K562 (cell line): ENCODE measurements around the gene DND1. TPM values are rescaled to one million over a fixed set of nuclear protein-coding genes. Genes with fewer than 3 reads are reported as not detected.

Source experiments
- ARID4B ChIP-seq: sonication (generic); formaldehyde crosslinking; IDR thresholded peaks from 2 replicates; pipeline ENCODE4 v1.8.0; 2022; ENCODE audit warnings: mild to moderate bottlenecking, missing genetic modification reagents
- CBX3 ChIP-seq, 2 experiments: IDR thresholded peaks; 1 replicate in 1 of 2; 2 replicates in 1 of 2; pipeline ENCODE4 v1.6.1; 2012; ENCODE audit warnings: inconsistent platforms in 2 of 2, low read length in 2 of 2, borderline replicate concordance in 1 of 2, control low read depth in 1 of 2
- CTCF ChIP-seq, 3 experiments: IDR thresholded peaks in 2 of 3; conservative IDR thresholded peaks in 1 of 3; 2 replicates each; pipeline ENCODE4 v1.5.1; 2011 to 2012; ENCODE audit warnings: low read length in 3 of 3, mild to moderate bottlenecking in 3 of 3, control low read depth in 2 of 3, improper control_type of control experiment in 1 of 3, inconsistent platforms in 1 of 3, low read depth in 1 of 3, mixed read lengths in 1 of 3, moderate library complexity in 1 of 3; ENCODE audit not compliant: insufficient read depth in 2 of 3
- ELF1 ChIP-seq: fragments of 200-800 bp; sonication (Bioruptor generic); IDR thresholded peaks from 2 replicates; pipeline ENCODE4 v1.6.1; 2016; ENCODE audit warnings: missing genetic modification characterization, missing compliant biosample characterization
- ESRRA ChIP-seq: fragments of 450-650 bp; IDR thresholded peaks from 2 replicates; pipeline ENCODE4 v1.6.1; 2014; ENCODE audit warnings: low read depth, mild to moderate bottlenecking, moderate library complexity, borderline replicate concordance
- HMGN3 ChIP-seq: IDR thresholded peaks from 2 replicates; pipeline ENCODE4 v1.6.1; 2011; ENCODE audit warnings: borderline replicate concordance, low read depth, mild to moderate bottlenecking, mixed read lengths, low read length; ENCODE audit not compliant: insufficient read length; ENCODE audit errors: extremely low read depth
- MCM7 ChIP-seq, 2 experiments: fragments of 450-650 bp; IDR thresholded peaks; 2 replicates each; pipeline ENCODE4 v1.6.1; 2016 to 2018
- NFE2 ChIP-seq: IDR thresholded peaks from 2 replicates; pipeline ENCODE4 v1.6.1; 2014; ENCODE audit warnings: antibody characterized with exemption, low read depth
- POLR2G ChIP-seq: fragments of 200-400 bp; formaldehyde crosslinking; IDR thresholded peaks from 2 replicates; pipeline ENCODE4 v1.6.1; 2017; ENCODE audit warnings: low read depth, mild to moderate bottlenecking, antibody characterized with exemption, low read length, moderate library complexity
- RBM22 ChIP-seq: fragments of 200-400 bp; formaldehyde crosslinking; IDR thresholded peaks from 2 replicates; pipeline ENCODE4 v1.6.1; 2018; ENCODE audit warnings: low read length, low read depth; ENCODE audit not compliant: poor library complexity, severe bottlenecking
- TCF7L2 ChIP-seq: fragments of 150-350 bp; IDR thresholded peaks from 2 replicates; pipeline ENCODE4 v1.6.1; 2016; ENCODE audit warnings: low read depth, mild to moderate bottlenecking, low read length, moderate library complexity
- TGIF2 ChIP-seq: sonication (generic); formaldehyde crosslinking; IDR thresholded peaks from 2 replicates; pipeline ENCODE4 v1.8.1; 2022; ENCODE audit warnings: mild to moderate bottlenecking, missing genetic modification reagents, moderate library complexity
- U2AF2 ChIP-seq: fragments of 200-400 bp; formaldehyde crosslinking; optimal IDR thresholded peaks from 2 replicates; pipeline ENCODE3; 2017; ENCODE audit warnings: low read depth, mild to moderate bottlenecking, low read length
- YY1 ChIP-seq, 3 experiments: IDR thresholded peaks; 2 replicates each; pipeline ENCODE4 v1.6.1; 2011; ENCODE audit warnings: low read length in 2 of 3, mild to moderate bottlenecking in 2 of 3, moderate library complexity in 2 of 3, borderline replicate concordance in 1 of 3, control low read depth in 1 of 3, low read depth in 1 of 3; ENCODE audit not compliant: insufficient read depth in 3 of 3, insufficient replicate concordance in 2 of 3, control insufficient read depth in 1 of 3, insufficient read length in 1 of 3; ENCODE audit errors: extremely low read depth in 1 of 3
- ZBTB1 ChIP-seq: sonication (generic); formaldehyde crosslinking; IDR thresholded peaks from 2 replicates; pipeline ENCODE4 v1.8.1; 2023; ENCODE audit warnings: missing genetic modification reagents, low read depth, mild to moderate bottlenecking, borderline replicate concordance
- ZNF217 ChIP-seq: sonication (generic); formaldehyde crosslinking; IDR thresholded peaks from 2 replicates; pipeline ENCODE4 v1.8.0; 2022; ENCODE audit warnings: mild to moderate bottlenecking, missing genetic modification reagents
- ZNF384 ChIP-seq: IDR thresholded peaks from 2 replicates; pipeline ENCODE4 v1.6.1; 2012; ENCODE audit warnings: low read depth, low read length, improper control_type of control experiment
- ZNF77 ChIP-seq: fragments of 250-450 bp; sonication (Bioruptor Pico); IDR thresholded peaks from 2 replicates; pipeline ENCODE4 v1.5.0; 2020
- polyA plus RNA-seq, 8 experiments: library from polyadenylated mRNA; depleted of rRNA in 4 of 8; stranded (reverse) in 5 of 8; unstranded in 3 of 8; fragments of >200 nt; fragmentation: Nextera tagmentation in 2 of 8; fragmentation: Illumina TruSeq in 1 of 8; extraction: Ambion mirVana in 2 of 8; extraction: Trizol in 1 of 8; gene quantifications; 2 replicates each; pipeline versions ENCODE4 v1.2.1 to v1.2.3, GENCODE V29; 2011 to 2014; ENCODE audit warnings: inconsistent platforms in 1 of 8, missing spikeins in 1 of 8
- total RNA-seq, 7 experiments: library from RNA; depleted of rRNA in 6 of 7; stranded (reverse); fragments of >200 nt in 6 of 7; fragmentation: Illumina TruSeq in 2 of 7; extraction: Trizol in 2 of 7; gene quantifications; 2 replicates each; pipeline versions ENCODE4 v1.2.1 to v1.2.3, GENCODE V29; 2011 to 2021; ENCODE audit warnings: low replicate concordance in 1 of 7

Gene DND1
- total and polyA plus RNA-seq, 9 of the 15 experiments (the other 6 are each of a cell fraction or from before 2014, with no cell fraction given), result 0.37 to 2.0 (median 0.90) TPM; not detected in 3

DNA sequence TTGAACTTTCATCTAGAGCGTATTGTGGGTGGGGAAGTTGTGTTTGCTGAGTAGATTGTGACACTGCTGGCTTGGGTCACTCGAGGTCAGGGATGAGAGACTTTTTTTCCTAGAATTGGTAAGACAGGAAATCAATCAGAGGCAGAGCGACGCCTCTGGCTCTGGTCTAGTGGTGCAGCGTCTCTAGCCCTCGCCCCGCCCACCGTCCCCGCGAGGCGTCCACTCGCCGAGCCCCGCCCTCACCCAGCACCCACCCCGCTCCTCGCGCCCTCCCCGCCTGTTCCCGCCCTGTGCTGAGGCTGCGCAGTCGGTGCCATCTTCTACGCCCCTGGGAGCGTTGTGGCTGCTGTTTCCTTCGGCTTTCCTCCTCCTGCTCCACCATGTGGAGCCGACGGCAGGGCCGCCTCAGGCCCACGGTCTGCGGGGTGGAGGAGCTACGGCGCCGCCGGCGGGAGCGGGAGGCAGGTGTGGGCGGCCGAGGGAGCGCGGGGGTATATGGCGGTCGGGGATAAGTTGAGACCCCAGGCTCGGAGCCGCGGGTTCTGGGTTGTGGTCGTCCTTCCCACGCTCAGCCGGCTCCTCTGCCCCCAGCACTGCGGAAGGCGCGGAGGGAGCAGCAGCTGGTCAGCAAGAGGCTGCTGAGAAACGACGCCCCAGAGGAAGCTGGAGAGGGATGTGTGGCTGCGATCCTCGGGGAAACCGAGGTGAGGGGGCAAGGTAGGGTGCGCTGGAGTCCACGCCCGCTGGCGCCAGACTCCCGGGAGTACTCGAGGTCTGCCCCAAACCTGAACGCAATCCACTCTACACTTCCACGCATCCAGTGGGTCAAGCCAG is 34.0 kb downstream of the DND1 start, which contains the start of gene TMCO6 (continued):
- TF ChIP-seq MCM7 (IDR thresholded peaks at IDR 0.05), result no peak
- peak; percentile 53 for TF ChIP-seq NFE2
- TF ChIP-seq ESRRA, result peak; percentile 54; the same call in 1 of the 2 replicates
- no peak for TF ChIP-seq ZNF77 (CRISPR knock-in tag)
- TF ChIP-seq POLR2G, result peak; percentile 96
- peak; percentile 93 for TF ChIP-seq HMGN3
- TF ChIP-seq ELF1, result peak; percentile 55; the same call in 1 of the 2 replicates
- TF ChIP-seq ZNF217, result no peak
- TF ChIP-seq ZBTB1 (CRISPR knock-in tag), result 0 out of 2 replicates have a peak, but pooled peaks have one; percentile 26
- no peak for TF ChIP-seq TGIF2 (CRISPR knock-in tag)
- peak in 2 of 3 experiments; percentile 46 to 61 for TF ChIP-seq YY1 (IDR thresholded peaks at IDR 0.05; ENCODE audit: borderline replicate concordance in 1 of 3, control insufficient read depth in 1 of 3, extremely low read depth in 1 of 3, insufficient read depth in 3 of 3, insufficient read length in 1 of 3, insufficient replicate concordance in 2 of 3, low read depth in 1 of 3, low read length in 2 of 3)
- peak in 1 of 2 experiments; percentile 15; a peak in 1 of 3 replicates for TF ChIP-seq CBX3 (IDR thresholded peaks at IDR 0.05; ENCODE audit: borderline replicate concordance in 1 of 2, low read length in 2 of 2)
- TF ChIP-seq U2AF2, result no peak
- TF ChIP-seq CTCF (IDR thresholded peaks at IDR 0.05 in 2 of 3, conservative IDR thresholded peaks at IDR 0.05 in 1 of 3; ENCODE audit: insufficient read depth in 2 of 3, low read depth in 1 of 3, low read length in 3 of 3), result peak; percentile 64 to 78 (median 77)
- peak; percentile 96 for TF ChIP-seq ZNF384
- TF ChIP-seq TCF7L2, result no peak
- TF ChIP-seq ARID4B (CRISPR knock-in tag), result 0 out of 2 replicates have a peak, but pooled peaks have one; percentile 70
- TF ChIP-seq RBM22, result peak; percentile 47
